ENCODE measurements around the gene MAP1LC3A.

- TF ChIP-seq ZC3H10 (CRISPR knock-in tag; IDR thresholded peaks at IDR 0.05), result no peak
- no peak for TF ChIP-seq CREB5 (CRISPR knock-in tag; IDR thresholded peaks at IDR 0.05; ENCODE audit: low read depth)
- no peak for TF ChIP-seq PATZ1 (CRISPR knock-in tag; IDR thresholded peaks at IDR 0.05; ENCODE audit: borderline replicate concordance)
- no peak for TF ChIP-seq TCF4 (CRISPR knock-in tag; IDR thresholded peaks at IDR 0.05; ENCODE audit: borderline replicate concordance)
- TF ChIP-seq ZFP3 (CRISPR knock-in tag; IDR thresholded peaks at IDR 0.05), result no peak
- TF ChIP-seq CSDC2 (CRISPR knock-in tag; IDR thresholded peaks at IDR 0.05), result no peak
- TF ChIP-seq TOX (CRISPR knock-in tag; IDR thresholded peaks at IDR 0.05; ENCODE audit: borderline replicate concordance), result no peak
- no peak for TF ChIP-seq PPARA (CRISPR knock-in tag; IDR thresholded peaks at IDR 0.05; ENCODE audit: borderline replicate concordance)
Observed at GRCh38 chr20:34517114-34517505, 41.4 kb upstream of the MAP1LC3A start.
